ENCODE measurements around the gene CD302. TPM values are rescaled to one million over a fixed set of nuclear protein-coding genes. Genes with fewer than 3 reads are reported as not detected.

The CD302 gene
- total and polyA plus RNA-seq, 2 of the 4 experiments (the other 2 are of a cell fraction), result 3.8 to 4.0 TPM

- Histone ChIP-seq H3K9me3 (ENCODE audit: control insufficient read depth, insufficient read depth, low read length) (no peaks in the 10 kb centered on the region), H3K4me3 (ENCODE audit: insufficient read depth, low read depth, low read length) (no peak overlapping the region), H4K91ac (ENCODE audit: insufficient read depth, low read depth, low read length) (no peak overlapping the region), H3K36me3 (ENCODE audit: control insufficient read depth, insufficient read depth, low read length) (peaks cover 2% of the 10 kb centered on the region; the same call in 1 of the 2 replicates), H3K27me3 (ENCODE audit: control insufficient read depth, insufficient read depth, low read length) (no peaks in the 10 kb centered on the region), H3K27ac (ENCODE audit: insufficient read depth, low read length) (no peak overlapping the region), H3K23ac (ENCODE audit: low read depth, low read length) (no peak overlapping the region), H2BK20ac (ENCODE audit: low read depth, low read length) (no peak overlapping the region), H2AK9ac (replicated peaks; ENCODE audit: low read depth, low read length, poor library complexity) (no peak overlapping the region), H4K8ac (ENCODE audit: low read depth in 2 of 2, low read length in 2 of 2) (no peak overlapping the region), H3K9ac (ENCODE audit: low read depth, low read length) (no peak overlapping the region), H3K4ac (ENCODE audit: low read depth, low read length) (no peak overlapping the region), H3K9me1 (ENCODE audit: insufficient read depth, low read length) (peaks cover 4% of the 10 kb centered on the region; the same call in 1 of the 2 replicates), H2BK15ac (ENCODE audit: low read depth, low read length) (no peak overlapping the region), H3K56ac (ENCODE audit: extremely low read depth, insufficient read depth, low read length) (no peak overlapping the region), H3K4me2 (ENCODE audit: low read depth, low read length) (no peak overlapping the region), H4K20me1 (ENCODE audit: insufficient read depth, low read length) (peaks cover 2% of the 10 kb centered on the region; the same call in 1 of the 2 replicates), H3K18ac (ENCODE audit: low read depth, low read length) (no peak overlapping the region), H2AFZ (replicated peaks; ENCODE audit: low read length, poor library complexity) (no peak overlapping the region), H2AK5ac (ENCODE audit: low read depth, low read length) (no peak overlapping the region), H3K79me1 (ENCODE audit: low read depth in 1 of 2, low read length in 2 of 2) (peaks cover 2 to 34% of the 10 kb centered on the region in 2 experiments), H2BK120ac (ENCODE audit: low read depth, low read length) (no peak overlapping the region), H2BK5ac (ENCODE audit: low read depth, low read length, poor library complexity, severe bottlenecking) (no peak overlapping the region), H3K4me1 (ENCODE audit: control insufficient read depth, insufficient read depth, low read length) (peaks cover 4% of the 10 kb centered on the region), H4K5ac (ENCODE audit: low read depth, low read length) (no peak overlapping the region), H3K14ac (replicated peaks; ENCODE audit: low read depth, low read length) (no peak overlapping the region)
- DNase-seq (no peak), ATAC-seq (ENCODE audit: low read depth) (no peak)
- CTCF ChIA-PET, result no interaction called here
- TF ChIP-seq MAZ (IDR thresholded peaks at IDR 0.05; ENCODE audit: borderline replicate concordance, low read depth, low read length), result no peak
- TF ChIP-seq POLR2A (IDR thresholded peaks at IDR 0.05; ENCODE audit: low read depth, low read length), result no peak
- no peak for TF ChIP-seq CEBPB (IDR thresholded peaks at IDR 0.05; ENCODE audit: low read depth, low read length)
- TF ChIP-seq BHLHE40 (IDR thresholded peaks at IDR 0.05; ENCODE audit: low read depth, low read length), result no peak
- TF ChIP-seq SMC3 (IDR thresholded peaks at IDR 0.05; ENCODE audit: low read depth, low read length), result no peak
- TF ChIP-seq FOS (IDR thresholded peaks at IDR 0.05; ENCODE audit: low read depth, low read length), result no peak
- TF ChIP-seq MXI1 (IDR thresholded peaks at IDR 0.05; ENCODE audit: borderline replicate concordance, low read depth, low read length), result no peak
- no peak for TF ChIP-seq NFE2L2 (IDR thresholded peaks at IDR 0.05; ENCODE audit: low read depth, low read length)
- no peak for TF ChIP-seq USF2 (IDR thresholded peaks at IDR 0.05; ENCODE audit: low read depth, low read length)
- no peak for TF ChIP-seq ELK1 (IDR thresholded peaks at IDR 0.05; ENCODE audit: borderline replicate concordance, low read depth, low read length)
- no peak for TF ChIP-seq MAFK (IDR thresholded peaks at IDR 0.05; ENCODE audit: low read depth, low read length)
- TF ChIP-seq RAD21 (IDR thresholded peaks at IDR 0.05; ENCODE audit: low read length), result no peak
- no peak for TF ChIP-seq CTCF (conservative IDR thresholded peaks at IDR 0.05; ENCODE audit: low read depth, low read length)
- no peak for TF ChIP-seq RCOR1 (IDR thresholded peaks at IDR 0.05; ENCODE audit: insufficient replicate concordance, low read length)
- TF ChIP-seq RFX5 (IDR thresholded peaks at IDR 0.05; ENCODE audit: low read depth, low read length), result no peak
- no peak for TF ChIP-seq CHD1 (IDR thresholded peaks at IDR 0.05; ENCODE audit: low read depth, low read length)
- dilution Hi-C loops (cut with HindIII; ENCODE audit: low sequenced_read_pairs, unreplicated experiment) (no loop called here), intact Hi-C loops (cut with micrococcal nuclease) (no loop called here), in situ Hi-C loops (cut with MboI; ENCODE audit: low sequenced_read_pairs) (no loop called here)
- no TSS peak for BruUV-seq (replicated peaks)
- POLR2A ChIA-PET (ENCODE audit: unreplicated experiment), result no interaction called here
- no CpG with 5 or more reads among the region's 1 CpG for WGBS, 2 experiments (ENCODE audit: extremely low coverage in 2 of 2, insufficient read length in 1 of 2)
Measured at GRCh38 chr2:159792036-159792435, 6.0 kb downstream of the CD302 start.
